Muscle of back (tissue), 11 donors: Measurements from ENCODE around the gene MEMO1. TPM values are rescaled to one million over a fixed set of nuclear protein-coding genes. Genes with fewer than 3 reads are reported as not detected.
"Not testable (repeated sequence)": the region's sequence is repeated elsewhere in the genome, so short reads cannot be mapped to it uniquely, and the experiment has no call there.

Experiments used
- DNase-seq, 3 donors: peaks; one replicate each; pipeline versions ENCODE4 v3.0.0 to v3.0.0-alpha.2; 2013
- polyA plus RNA-seq, 10 donors: library from polyadenylated mRNA; unstranded; fragments of 120-200 nt; gene quantifications; one replicate each; pipeline ENCODE4 v1.2.1, GENCODE V29; 2013; ENCODE audit not compliant: insufficient read length in 10 of 10

The MEMO1 gene
- polyA plus RNA-seq, 10 donors = 31.4 to 48.3 (median 35.5) TPM

GRCh38 chr2:32002406-32002805 is 8.4 kb downstream of the MEMO1 start:
- DNase-seq = no peak

GRCh38 chr2:31999438-31999837 is 11.4 kb downstream of the MEMO1 start:
- no peak for DNase-seq

GRCh38 chr2:31998731-31999383 is 12.0 kb downstream of the MEMO1 start:
- DNase-seq = no peak

- DNase-seq = no peak
These were observed 13.2 kb downstream of the MEMO1 start for GRCh38 chr2:31997653-31998052.

GRCh38 chr2:31996571-31997150 is 14.1 kb downstream of the MEMO1 start:
- DNase-seq = no peak

GRCh38 chr2:31992934-31993333 is 17.9 kb downstream of the MEMO1 start:
- DNase-seq = no peak

- no peak for DNase-seq
These were observed 18.7 kb downstream of the MEMO1 start for GRCh38 chr2:31992025-31992579.

- DNase-seq = no peak
These were observed 20.9 kb downstream of the MEMO1 start for GRCh38 chr2:31989946-31990345.

- DNase-seq = peak in 1 of 3 donors; percentile 11
These were observed 23.2 kb downstream of the MEMO1 start for GRCh38 chr2:31987454-31988220.

- DNase-seq = no peak
These were observed 23.9 kb downstream of the MEMO1 start for GRCh38 chr2:31986906-31987305.

- no peak for DNase-seq
These were observed 26.9 kb downstream of the MEMO1 start for GRCh38 chr2:31983762-31984467.

GRCh38 chr2:31980674-31981356 is 30.0 kb downstream of the MEMO1 start:
- peak in 1 of 3 donors; percentile 23 for DNase-seq

- no peak for DNase-seq
These were observed 30.9 kb downstream of the MEMO1 start for GRCh38 chr2:31979956-31980355.

- DNase-seq = no peak
These were observed 31.8 kb downstream of the MEMO1 start for GRCh38 chr2:31979018-31979417.

- DNase-seq = no peak
These were observed 32.4 kb downstream of the MEMO1 start for GRCh38 chr2:31978436-31978835.

GRCh38 chr2:31973665-31974064 is 37.1 kb downstream of the MEMO1 start:
- no peak for DNase-seq

GRCh38 chr2:31972059-31972458 is 38.7 kb downstream of the MEMO1 start:
- DNase-seq = no peak

GRCh38 chr2:31969178-31969577 is 41.6 kb downstream of the MEMO1 start:
- no peak for DNase-seq

- DNase-seq = no peak
These were observed 43.0 kb downstream of the MEMO1 start for GRCh38 chr2:31967790-31968189.

GRCh38 chr2:31966402-31966801 is 44.4 kb downstream of the MEMO1 start:
- not testable (repeated sequence) for DNase-seq

- DNase-seq = no peak
These were observed 45.7 kb downstream of the MEMO1 start for GRCh38 chr2:31965094-31965493.
